ENCODE measurements around the gene SLC8B1. TPM values are rescaled to one million over a fixed set of nuclear protein-coding genes. Genes with fewer than 3 reads are reported as not detected.

SLC8B1 gene
- 22.7 TPM for polyA plus RNA-seq (2012; ENCODE audit: insufficient read depth, insufficient read length)

- peak; percentile 50 for DNase-seq (ENCODE audit: low read depth, low spot score)
- H3K4me3 ChIP-seq (ENCODE audit: low read length), result peak within 1 kb of the TSS; percentile 87
Measured at GRCh38 chr12:113334786-113335539, at the start of gene SLC8B1. Gene SLC8B1 (minus strand): TSS chr12:113335109. CDS start chr12:113332878, 2,231 bp downstream.

GRCh38 chr12:113382206-113382605 lies 47.3 kb upstream of the SLC8B1 start:
- no peak for DNase-seq (ENCODE audit: low read depth, low spot score)
- H3K4me3 ChIP-seq (ENCODE audit: low read length), result no peak overlapping the region

GRCh38 chr12:113381220-113381619 lies 46.3 kb upstream of the SLC8B1 start:
- DNase-seq (ENCODE audit: low read depth, low spot score), result no peak
- no peak overlapping the region for H3K4me3 ChIP-seq (ENCODE audit: low read length)

GRCh38 chr12:113378291-113378690 lies 43.4 kb upstream of the SLC8B1 start:
- no peak for DNase-seq (ENCODE audit: low read depth, low spot score)
- no peak overlapping the region for H3K4me3 ChIP-seq (ENCODE audit: low read length)

- no peak overlapping the region for H3K4me3 ChIP-seq (ENCODE audit: low read length)
- DNase-seq (ENCODE audit: low read depth, low spot score), result no peak
Measured at GRCh38 chr12:113374823-113375428, 40.0 kb upstream of the SLC8B1 start.

GRCh38 chr12:113373969-113374368 lies 39.1 kb upstream of the SLC8B1 start:
- no peak for DNase-seq (ENCODE audit: low read depth, low spot score)
- no peak overlapping the region for H3K4me3 ChIP-seq (ENCODE audit: low read length)

- DNase-seq (ENCODE audit: low read depth, low spot score), result no peak
- no peak overlapping the region for H3K4me3 ChIP-seq (ENCODE audit: low read length)
Measured at GRCh38 chr12:113373440-113373839, 38.5 kb upstream of the SLC8B1 start.

GRCh38 chr12:113372371-113372770 lies 37.5 kb upstream of the SLC8B1 start:
- no peak for DNase-seq (ENCODE audit: low read depth, low spot score)
- H3K4me3 ChIP-seq (ENCODE audit: low read length), result no peak overlapping the region

GRCh38 chr12:113371808-113372207 lies 36.9 kb upstream of the SLC8B1 start:
- no peak overlapping the region for H3K4me3 ChIP-seq (ENCODE audit: low read length)
- DNase-seq (ENCODE audit: low read depth, low spot score), result no peak

- no peak for DNase-seq (ENCODE audit: low read depth, low spot score)
- no peak overlapping the region for H3K4me3 ChIP-seq (ENCODE audit: low read length)
Measured at GRCh38 chr12:113370923-113371682, 36.2 kb upstream of the SLC8B1 start.

- DNase-seq (ENCODE audit: low read depth, low spot score), result no peak
- H3K4me3 ChIP-seq (ENCODE audit: low read length), result no peak overlapping the region
Measured at GRCh38 chr12:113369391-113369985, 34.6 kb upstream of the SLC8B1 start.

- no peak for DNase-seq (ENCODE audit: low read depth, low spot score)
- no peak overlapping the region for H3K4me3 ChIP-seq (ENCODE audit: low read length)
Measured at GRCh38 chr12:113368331-113368730, 33.4 kb upstream of the SLC8B1 start.

GRCh38 chr12:113366827-113367226 lies 31.9 kb upstream of the SLC8B1 start:
- H3K4me3 ChIP-seq (ENCODE audit: low read length), result no peak overlapping the region
- no peak for DNase-seq (ENCODE audit: low read depth, low spot score)

- no peak for DNase-seq (ENCODE audit: low read depth, low spot score)
- no peak overlapping the region for H3K4me3 ChIP-seq (ENCODE audit: low read length)
Measured at GRCh38 chr12:113365639-113366395, 30.9 kb upstream of the SLC8B1 start.

GRCh38 chr12:113364698-113365097 lies 29.8 kb upstream of the SLC8B1 start:
- H3K4me3 ChIP-seq (ENCODE audit: low read length), result no peak overlapping the region
- no peak for DNase-seq (ENCODE audit: low read depth, low spot score)

GRCh38 chr12:113361574-113362370 lies 26.9 kb upstream of the SLC8B1 start:
- DNase-seq (ENCODE audit: low read depth, low spot score), result no peak
- no peak overlapping the region for H3K4me3 ChIP-seq (ENCODE audit: low read length)

- no peak for DNase-seq (ENCODE audit: low read depth, low spot score)
- no peak overlapping the region for H3K4me3 ChIP-seq (ENCODE audit: low read length)
Measured at GRCh38 chr12:113359939-113360748, 25.2 kb upstream of the SLC8B1 start.
